ENCODE results near the gene TGFBR3.

Gene TGFBR3

GRCh38 chr1:91787919-91788318, 98.0 kb downstream of the TGFBR3 start:
- Histone ChIP-seq H3K4me1 (ENCODE audit: insufficient read depth, poor library complexity, severe bottlenecking) (peaks cover 5% of the 10 kb centered on the region), H3K27ac (ENCODE audit: poor library complexity, severe bottlenecking) (no peak overlapping the region), H3K9me3 (ENCODE audit: severe bottlenecking) (no peaks in the 10 kb centered on the region), H3K36me3 (ENCODE audit: low read depth) (no peaks in the 10 kb centered on the region), H3K4me3 (ENCODE audit: severe bottlenecking) (no peak overlapping the region), H3K27me3 (ENCODE audit: insufficient read depth, poor library complexity, severe bottlenecking) (no peaks in the 10 kb centered on the region)
- DNase-seq (ENCODE audit: low spot score), result no peak
- no peak for ATAC-seq (ENCODE audit: low read depth)
- TF ChIP-seq CTCF (IDR thresholded peaks at IDR 0.05; ENCODE audit: poor library complexity, severe bottlenecking), result no peak

- H3K27ac ChIP-seq (ENCODE audit: poor library complexity, severe bottlenecking), result no peak overlapping the region
- TF ChIP-seq CTCF (IDR thresholded peaks at IDR 0.05; ENCODE audit: poor library complexity, severe bottlenecking), result no peak
- H3K27me3 ChIP-seq (ENCODE audit: insufficient read depth, poor library complexity, severe bottlenecking), result no peaks in the 10 kb centered on the region
- H3K36me3 ChIP-seq (ENCODE audit: low read depth), result no peaks in the 10 kb centered on the region
- H3K4me1 ChIP-seq (ENCODE audit: insufficient read depth, poor library complexity, severe bottlenecking), result peaks cover 7% of the 10 kb centered on the region
- ATAC-seq (ENCODE audit: low read depth) (no peak), DNase-seq (ENCODE audit: low spot score) (no peak)
- H3K4me3 ChIP-seq (ENCODE audit: severe bottlenecking), result no peak overlapping the region
- no peaks in the 10 kb centered on the region for H3K9me3 ChIP-seq (ENCODE audit: severe bottlenecking)
Measured at GRCh38 chr1:91784616-91785015, 101.3 kb downstream of the TGFBR3 start.

GRCh38 chr1:91784191-91784590, 101.8 kb downstream of the TGFBR3 start:
- no peak for DNase-seq (ENCODE audit: low spot score)
- Histone ChIP-seq H3K27me3 (ENCODE audit: insufficient read depth, poor library complexity, severe bottlenecking) (no peaks in the 10 kb centered on the region), H3K4me3 (ENCODE audit: severe bottlenecking) (no peak overlapping the region), H3K9me3 (ENCODE audit: severe bottlenecking) (no peaks in the 10 kb centered on the region), H3K27ac (ENCODE audit: poor library complexity, severe bottlenecking) (no peak overlapping the region), H3K36me3 (ENCODE audit: low read depth) (no peaks in the 10 kb centered on the region), H3K4me1 (ENCODE audit: insufficient read depth, poor library complexity, severe bottlenecking) (peaks cover 7% of the 10 kb centered on the region)
- no peak for TF ChIP-seq CTCF (IDR thresholded peaks at IDR 0.05; ENCODE audit: poor library complexity, severe bottlenecking)
- no peak for ATAC-seq (ENCODE audit: low read depth)

- H3K27ac ChIP-seq (ENCODE audit: poor library complexity, severe bottlenecking), result no peak overlapping the region
- H3K36me3 ChIP-seq (ENCODE audit: low read depth), result no peaks in the 10 kb centered on the region
- H3K27me3 ChIP-seq (ENCODE audit: insufficient read depth, poor library complexity, severe bottlenecking), result no peaks in the 10 kb centered on the region
- no peak overlapping the region for H3K4me3 ChIP-seq (ENCODE audit: severe bottlenecking)
- no peak for TF ChIP-seq CTCF (IDR thresholded peaks at IDR 0.05; ENCODE audit: poor library complexity, severe bottlenecking)
- peaks cover 7% of the 10 kb centered on the region for H3K4me1 ChIP-seq (ENCODE audit: insufficient read depth, poor library complexity, severe bottlenecking)
- DNase-seq (ENCODE audit: low spot score) (no peak), ATAC-seq (ENCODE audit: low read depth) (no peak)
- H3K9me3 ChIP-seq (ENCODE audit: severe bottlenecking), result no peaks in the 10 kb centered on the region
Measured at GRCh38 chr1:91783423-91784170, 102.4 kb downstream of the TGFBR3 start.

GRCh38 chr1:91781901-91782622, 103.9 kb downstream of the TGFBR3 start:
- Histone ChIP-seq H3K4me1 (ENCODE audit: insufficient read depth, poor library complexity, severe bottlenecking) (peaks cover 7% of the 10 kb centered on the region), H3K27me3 (ENCODE audit: insufficient read depth, poor library complexity, severe bottlenecking) (no peaks in the 10 kb centered on the region), H3K36me3 (ENCODE audit: low read depth) (no peaks in the 10 kb centered on the region), H3K9me3 (ENCODE audit: severe bottlenecking) (no peaks in the 10 kb centered on the region), H3K4me3 (ENCODE audit: severe bottlenecking) (no peak overlapping the region), H3K27ac (ENCODE audit: poor library complexity, severe bottlenecking) (no peak overlapping the region)
- DNase-seq (ENCODE audit: low spot score) (no peak), ATAC-seq (ENCODE audit: low read depth) (no peak)
- TF ChIP-seq CTCF (IDR thresholded peaks at IDR 0.05; ENCODE audit: poor library complexity, severe bottlenecking), result no peak
